ENCODE results near the gene VPS8. TPM values are rescaled to one million over a fixed set of nuclear protein-coding genes. Genes with fewer than 3 reads are reported as not detected.

The VPS8 gene
- total and polyA plus RNA-seq, 2 of the 8 experiments (the other 6 are each of a cell fraction or from before 2014, with no cell fraction given), result 13.0 to 41.0 TPM

DNA sequence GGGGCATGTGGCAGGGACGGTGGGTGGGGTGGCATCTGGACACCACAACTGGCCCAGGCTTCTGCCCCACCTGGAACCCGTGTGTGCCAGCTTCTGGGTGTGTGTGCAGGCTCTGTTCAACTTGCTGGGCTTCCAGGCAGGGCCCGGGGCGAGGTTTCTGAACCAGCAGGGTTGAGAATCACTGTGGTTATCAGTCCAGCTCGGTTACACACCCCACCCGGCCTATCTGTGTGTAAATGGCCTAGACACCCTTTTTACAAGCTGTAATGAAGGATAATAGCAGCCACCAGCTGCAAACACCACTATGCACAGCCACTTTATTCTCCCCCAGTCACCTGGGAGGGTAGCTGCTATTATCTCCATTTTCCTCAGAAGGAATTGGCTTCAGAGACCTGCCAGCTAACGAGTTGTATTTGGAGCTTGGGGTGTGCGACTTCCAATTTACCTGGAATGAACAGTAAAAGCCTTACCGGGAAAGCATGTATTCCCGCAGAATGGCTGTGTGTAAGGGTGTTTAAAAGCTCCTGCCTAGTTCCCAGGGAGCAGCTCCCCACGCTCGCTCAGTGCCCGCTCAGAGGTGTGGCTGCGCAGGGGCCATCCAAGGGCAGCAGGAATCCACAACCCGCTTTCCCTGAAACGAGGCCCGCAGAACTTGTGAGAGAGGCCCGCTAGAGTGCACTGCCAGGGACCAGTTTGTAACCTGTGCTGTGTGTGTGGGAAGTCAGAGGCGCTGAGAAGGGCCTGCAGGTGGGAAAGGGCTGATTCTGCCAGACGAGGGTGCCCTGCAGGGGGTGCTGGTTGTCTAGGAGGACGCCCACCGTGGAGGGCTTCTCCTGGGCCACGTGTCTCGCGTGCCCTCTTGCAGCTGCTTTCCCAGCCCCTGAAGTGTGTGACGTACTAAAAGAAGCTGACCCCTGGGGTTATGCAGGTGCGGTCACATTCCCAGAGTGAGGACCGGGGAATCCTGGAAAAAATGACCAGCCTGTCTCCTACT, 257.4 kb downstream of the VPS8 start (continued):
- TF ChIP-seq, protein P1, sequence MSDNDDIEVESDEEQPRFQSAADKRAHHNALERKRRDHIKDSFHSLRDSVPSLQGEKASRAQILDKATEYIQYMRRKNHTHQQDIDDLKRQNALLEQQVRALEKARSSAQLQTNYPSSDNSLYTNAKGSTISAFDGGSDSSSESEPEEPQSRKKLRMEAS (IDR thresholded peaks at IDR 0.05), result peak; percentile 91
- TF ChIP-seq TAF7 (optimal IDR thresholded peaks at IDR 0.05; ENCODE audit: borderline replicate concordance, low read depth, low read length), result no peak
- TF ChIP-seq POLR2A (IDR thresholded peaks at IDR 0.05; ENCODE audit: control extremely low read depth in 1 of 2, low read depth in 2 of 2, low read length in 2 of 2), result no peak
- TF ChIP-seq CREB1 (IDR thresholded peaks at IDR 0.05), result peak; percentile 36; the same call in 1 of the 2 replicates
- TF ChIP-seq, protein P2, sequence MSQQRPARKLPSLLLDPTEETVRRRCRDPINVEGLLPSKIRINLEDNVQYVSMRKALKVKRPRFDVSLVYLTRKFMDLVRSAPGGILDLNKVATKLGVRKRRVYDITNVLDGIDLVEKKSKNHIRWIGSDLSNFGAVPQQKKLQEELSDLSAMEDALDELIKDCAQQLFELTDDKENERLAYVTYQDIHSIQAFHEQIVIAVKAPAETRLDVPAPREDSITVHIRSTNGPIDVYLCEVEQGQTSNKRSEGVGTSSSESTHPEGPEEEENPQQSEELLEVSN (IDR thresholded peaks at IDR 0.05), result peak; percentile 86
- TF ChIP-seq FOSL1 (IDR thresholded peaks at IDR 0.05; ENCODE audit: insufficient read depth, low read depth, low read length), result no peak
- TF ChIP-seq ZNF274 (IDR thresholded peaks at IDR 0.05; ENCODE audit: borderline replicate concordance, extremely low read depth, low read length), result no peak
- 0 out of 2 replicates have a peak, but pooled peaks have one; percentile 63 for TF ChIP-seq RBBP5 (IDR thresholded peaks at IDR 0.05; ENCODE audit: borderline replicate concordance, low read depth, low read length)
